GM12864 (cell line): ENCODE measurements around the gene DHX16.

Experiments
- DNase-seq: peaks from one replicate; pipeline ENCODE4 v3.0.0-alpha.2; 2011; ENCODE audit warnings: low read depth
- H3K4me3 ChIP-seq: 2 replicates; pipeline ENCODE4 v1.5.1; 2011; ENCODE audit warnings: mild to moderate bottlenecking, low read depth, low read length, control low read depth
- TF ChIP-seq, protein P1 (sequence below): IDR thresholded peaks from 2 replicates; pipeline ENCODE4 v1.5.1; 2011; ENCODE audit warnings: low read depth, mild to moderate bottlenecking, moderate library complexity, low read length, control low read depth, inconsistent platforms; ENCODE audit errors: missing control alignments

DHX16 gene

GRCh38 chr6:30614044-30614842, 58.6 kb downstream of the DHX16 start:
- no peak for DNase-seq
- peak overlapping the region; percentile 81 for H3K4me3 ChIP-seq
- TF ChIP-seq, protein P1, sequence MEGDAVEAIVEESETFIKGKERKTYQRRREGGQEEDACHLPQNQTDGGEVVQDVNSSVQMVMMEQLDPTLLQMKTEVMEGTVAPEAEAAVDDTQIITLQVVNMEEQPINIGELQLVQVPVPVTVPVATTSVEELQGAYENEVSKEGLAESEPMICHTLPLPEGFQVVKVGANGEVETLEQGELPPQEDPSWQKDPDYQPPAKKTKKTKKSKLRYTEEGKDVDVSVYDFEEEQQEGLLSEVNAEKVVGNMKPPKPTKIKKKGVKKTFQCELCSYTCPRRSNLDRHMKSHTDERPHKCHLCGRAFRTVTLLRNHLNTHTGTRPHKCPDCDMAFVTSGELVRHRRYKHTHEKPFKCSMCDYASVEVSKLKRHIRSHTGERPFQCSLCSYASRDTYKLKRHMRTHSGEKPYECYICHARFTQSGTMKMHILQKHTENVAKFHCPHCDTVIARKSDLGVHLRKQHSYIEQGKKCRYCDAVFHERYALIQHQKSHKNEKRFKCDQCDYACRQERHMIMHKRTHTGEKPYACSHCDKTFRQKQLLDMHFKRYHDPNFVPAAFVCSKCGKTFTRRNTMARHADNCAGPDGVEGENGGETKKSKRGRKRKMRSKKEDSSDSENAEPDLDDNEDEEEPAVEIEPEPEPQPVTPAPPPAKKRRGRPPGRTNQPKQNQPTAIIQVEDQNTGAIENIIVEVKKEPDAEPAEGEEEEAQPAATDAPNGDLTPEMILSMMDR: no peak

DNA sequence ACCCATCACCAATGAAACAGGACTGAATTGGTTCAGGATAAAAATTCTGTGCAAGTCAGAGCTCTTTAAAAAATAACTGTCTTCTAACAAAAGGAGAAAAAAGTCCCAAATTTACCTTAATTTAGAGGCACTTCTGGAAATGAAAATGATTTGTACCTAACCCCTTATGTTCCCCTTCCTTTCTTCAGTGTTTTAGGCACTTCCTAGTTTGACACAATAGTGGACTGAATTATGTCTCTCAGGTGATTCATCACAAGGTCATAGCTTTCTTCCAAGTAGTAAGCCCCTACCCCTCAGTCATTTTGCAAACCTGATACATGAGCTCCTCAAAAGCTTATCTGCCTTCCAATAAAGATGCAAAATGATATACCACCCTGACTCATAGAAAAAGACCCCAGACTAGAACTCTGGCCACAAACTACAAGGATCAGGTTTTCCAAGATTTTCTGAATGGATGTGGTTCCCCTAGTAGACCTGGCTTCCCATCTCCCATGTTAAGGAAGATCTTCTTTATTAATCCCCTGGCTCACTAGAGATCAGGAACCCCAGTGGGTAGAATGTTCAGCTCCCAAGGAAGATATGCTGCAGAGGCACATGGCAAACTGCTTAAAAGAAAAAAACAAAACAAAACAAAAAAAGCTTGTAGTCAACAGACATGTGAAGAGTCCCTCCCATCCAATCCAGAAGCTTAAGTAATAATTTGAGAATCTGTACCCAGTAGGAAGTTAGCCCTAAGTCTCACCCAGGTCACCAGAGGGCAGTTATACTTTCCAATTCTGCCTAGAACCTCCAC, 59.4 kb downstream of the DHX16 start:
- TF ChIP-seq, protein P1: no peak
- no peak for DNase-seq
- H3K4me3 ChIP-seq: no peak overlapping the region; the same call in 1 of the 2 replicates

- no peak overlapping the region for H3K4me3 ChIP-seq
- TF ChIP-seq, protein P1: no peak
- DNase-seq: no peak
These were observed 60.0 kb downstream of the DHX16 start for GRCh38 chr6:30612687-30613248.

DNA sequence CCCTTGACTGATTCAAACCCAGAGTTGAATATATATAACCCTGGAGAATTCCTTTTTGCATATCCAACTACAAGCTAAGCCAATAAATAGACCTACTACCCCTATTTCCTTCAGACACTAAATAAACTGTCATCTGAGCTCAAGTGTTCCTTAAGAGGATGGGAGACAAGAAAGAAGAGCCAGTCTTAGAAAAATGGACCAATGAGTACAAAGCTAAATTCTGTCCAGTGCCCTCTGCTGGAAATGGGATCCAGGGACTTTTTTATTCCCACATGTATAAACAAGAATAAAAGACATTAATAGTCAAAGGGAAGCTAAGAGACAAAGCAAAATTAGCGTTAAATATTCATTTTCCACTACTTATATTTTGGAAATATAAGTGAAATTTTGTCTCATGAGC, 60.6 kb downstream of the DHX16 start:
- TF ChIP-seq, protein P1: peak; percentile 2
- H3K4me3 ChIP-seq: no peak overlapping the region
- DNase-seq: no peak

DNA sequence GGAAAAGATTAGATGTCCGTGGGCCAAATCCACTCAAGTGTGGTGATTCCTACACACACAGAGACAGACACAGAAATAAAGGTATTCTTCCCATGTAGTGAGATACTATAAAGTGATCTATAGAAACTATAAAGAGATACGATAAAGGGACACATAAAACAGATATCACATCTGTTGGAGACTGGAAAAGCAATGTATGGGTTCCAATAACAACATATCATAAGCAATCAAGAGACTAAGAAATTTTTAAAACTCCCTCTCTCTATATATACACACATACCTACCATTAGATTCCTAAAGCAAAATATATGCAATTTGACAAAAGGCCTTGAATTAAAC, 61.0 kb downstream of the DHX16 start:
- TF ChIP-seq, protein P1: no peak
- no peak overlapping the region for H3K4me3 ChIP-seq
- DNase-seq: no peak

DNA sequence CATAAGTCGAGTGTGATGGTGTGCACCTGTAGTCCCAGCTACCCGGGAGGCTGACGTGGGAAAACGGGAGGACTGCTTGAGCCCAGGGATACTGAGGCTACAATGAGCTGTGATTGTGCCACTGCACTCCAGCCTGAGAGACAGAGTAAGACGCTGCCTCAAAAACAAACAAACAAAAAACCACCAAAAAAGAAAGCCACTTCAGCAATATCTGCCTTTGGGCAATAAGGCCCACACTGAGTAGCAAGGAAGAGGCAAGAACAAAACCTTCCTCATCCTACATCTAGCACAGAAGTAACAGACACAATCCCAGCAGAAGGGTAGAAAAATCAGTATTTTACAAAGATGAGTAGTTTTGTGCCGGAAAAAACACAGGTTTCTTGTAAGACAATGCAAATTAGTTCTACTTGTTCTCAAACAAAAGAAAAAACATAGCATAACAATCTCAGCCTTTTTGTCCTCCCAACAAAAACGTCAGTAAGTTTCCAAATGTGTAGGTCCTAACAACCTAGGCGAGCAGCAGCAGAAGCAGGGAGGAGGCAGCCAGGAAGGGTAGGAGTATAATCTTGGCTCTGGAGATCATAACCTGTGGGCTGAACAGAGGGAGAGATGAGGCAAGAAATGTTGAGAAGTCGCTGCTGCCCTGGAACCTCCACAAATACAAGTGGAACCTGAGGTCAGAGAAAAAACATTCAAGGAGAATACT, 61.5 kb downstream of the DHX16 start:
- TF ChIP-seq, protein P1: no peak
- DNase-seq: no peak
- H3K4me3 ChIP-seq: no peak overlapping the region
